Panc1 (cell line): ENCODE data around the gene BOD1. TPM values are rescaled to one million over a fixed set of nuclear protein-coding genes. Genes with fewer than 3 reads are reported as not detected.

ENCODE experiments used
- ATAC-seq: fragments of 200-7000 bp; cut with Tn5 transposase; 2 replicates; pipeline ENCODE4 v1.9.1; 2020; ENCODE audit warnings: mild to moderate bottlenecking, moderate library complexity
- BruUV-seq: library from RNA; stranded (reverse); fragments of 400-500 nt; replicated peaks from 2 replicates; lab custom pipeline; 2021; lab: Mats Ljungman, UMichigan
- CTCF ChIA-PET: fragments of 300-600 bp; sonication (Branson Sonifier 250); formaldehyde crosslinking; loops from one replicate; lab custom pipeline; 2022; ENCODE audit warnings: antibody characterized with exemption; lab: Charles Lee
- POLR2A ChIA-PET: fragments of 300-600 bp; sonication (Branson Sonifier 250); formaldehyde crosslinking; loops from one replicate; lab custom pipeline; 2022; ENCODE audit warnings: antibody characterized with exemption; lab: Charles Lee
- DNase-seq: peaks from one replicate; pipeline ENCODE4 v3.0.0-alpha.2; 2010; ENCODE audit warnings: low read depth, low spot score
- H3K27ac ChIP-seq: 2 replicates; pipeline ENCODE4 v1.5.1; 2011; ENCODE audit warnings: mild to moderate bottlenecking, low read length, inconsistent platforms
- H3K27me3 ChIP-seq: fragments of 200-500 bp; sonication (Bioruptor generic); 2 replicates; pipeline ENCODE4 v1.6.0; 2014; ENCODE audit warnings: low read length, inconsistent platforms; ENCODE audit not compliant: control insufficient read depth, insufficient read depth
- H3K36me3 ChIP-seq: fragments of 200-500 bp; sonication (Bioruptor generic); 2 replicates; pipeline ENCODE4 v1.5.1; 2014; ENCODE audit warnings: inconsistent platforms, mild to moderate bottlenecking, low read length, moderate library complexity; ENCODE audit not compliant: control insufficient read depth, insufficient read depth
- H3K4me1 ChIP-seq: 2 replicates; pipeline ENCODE4 v1.5.1; 2011; ENCODE audit warnings: inconsistent platforms, mild to moderate bottlenecking, low read length, moderate library complexity; ENCODE audit not compliant: control insufficient read depth, insufficient read depth
- H3K4me3 ChIP-seq, 2 experiments: 2 replicates each; pipeline ENCODE4 v1.5.1; 2011 to 2012; ENCODE audit warnings: low read depth in 2 of 2, low read length in 2 of 2, mild to moderate bottlenecking in 2 of 2, inconsistent platforms in 1 of 2, moderate library complexity in 1 of 2
- H3K9me3 ChIP-seq: fragments of 200-500 bp; sonication (Bioruptor generic); 2 replicates; pipeline ENCODE4 v1.5.1; 2014; ENCODE audit warnings: low read depth, mild to moderate bottlenecking, inconsistent platforms, low read length, moderate library complexity; ENCODE audit not compliant: control insufficient read depth, insufficient read depth
- POLR2AphosphoS5 ChIP-seq: IDR thresholded peaks from 2 replicates; pipeline ENCODE4 v1.6.1; 2012; ENCODE audit warnings: mild to moderate bottlenecking, low read depth, low read length, moderate library complexity
- REST ChIP-seq, 2 experiments: IDR thresholded peaks; 2 replicates each; pipeline ENCODE4 v1.6.1; 2011 to 2012; ENCODE audit warnings: low read depth in 2 of 2, control low read depth in 1 of 2, low read length in 1 of 2, mild to moderate bottlenecking in 1 of 2, moderate library complexity in 1 of 2; ENCODE audit not compliant: insufficient read depth in 1 of 2
- SIN3A ChIP-seq: IDR thresholded peaks from 2 replicates; pipeline ENCODE4 v1.6.1; 2012; ENCODE audit warnings: low read depth, mild to moderate bottlenecking, low read length, moderate library complexity, borderline replicate concordance; ENCODE audit not compliant: insufficient read depth
- TCF7L2 ChIP-seq: IDR thresholded peaks from 2 replicates; pipeline ENCODE4 v1.6.1; 2011; ENCODE audit warnings: mild to moderate bottlenecking, low read depth, low read length, inconsistent platforms
- in situ Hi-C: cut with HindIII; loops from 2 replicates; pipeline ENCODE4 v1.10.0; 2016; ENCODE audit warnings: low sequenced_read_pairs, low pct_unique_long_range_greater_than_20kb
- intact Hi-C: fragments of 100-400 bp; cut with micrococcal nuclease; formaldehyde crosslinking; loops from one replicate; pipeline ENCODE4 v1.10.0; 2022; ENCODE audit not compliant: unreplicated experiment
- total RNA-seq: library from RNA; stranded (reverse); gene quantifications from one replicate; pipeline ENCODE4 v1.2.1, GENCODE V29; 2021; ENCODE audit not compliant: unreplicated experiment
- TF ChIP-seq, protein P1 (sequence below): fragments of 450-650 bp; IDR thresholded peaks from 2 replicates; pipeline ENCODE4 v1.5.1; 2017; ENCODE audit warnings: mild to moderate bottlenecking

BOD1 gene
- total RNA-seq, 1 experiment from 2014 or later, result 86.1 TPM

DNA sequence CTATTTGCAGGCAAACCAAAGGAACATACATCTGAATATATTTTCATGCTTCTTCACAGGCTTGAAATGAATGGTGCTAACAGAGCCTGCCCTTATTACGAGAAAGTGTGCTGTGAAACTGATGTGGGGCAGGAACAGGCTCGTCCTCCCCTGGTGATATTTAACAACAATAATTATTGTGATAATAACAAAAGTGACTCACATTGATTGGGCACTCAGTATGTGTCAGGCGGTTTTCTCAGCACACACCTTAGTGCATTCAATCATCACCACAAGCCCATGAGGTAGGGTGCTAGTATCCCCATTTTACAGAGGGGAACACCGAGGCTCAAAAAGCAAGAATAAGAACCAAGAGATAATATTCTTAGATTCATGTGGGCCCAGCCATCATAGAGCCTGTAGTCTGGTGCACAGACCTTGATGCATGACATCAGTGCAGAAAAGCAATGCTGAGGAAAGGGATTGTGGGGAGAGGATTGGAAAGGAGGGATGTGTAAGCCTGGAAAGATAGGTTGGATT lies 18.1 kb upstream of the BOD1 start:
- ChIA-PET POLR2A (no interaction called here), CTCF (no interaction called here)
- DNase-seq, result no peak
- no peak overlapping the region for H3K27ac ChIP-seq
- H3K4me3 ChIP-seq, result no peak overlapping the region
- ATAC-seq, result no peak
- H3K4me1 ChIP-seq, result no peaks in the 10 kb centered on the region
- in situ Hi-C loops, result no loop called here
- no TSS peak for BruUV-seq
- TF ChIP-seq REST (IDR thresholded peaks at IDR 0.05; ENCODE audit: insufficient read depth in 1 of 2, low read depth in 2 of 2, low read length in 1 of 2) (no peak), SIN3A (no peak)
- TF ChIP-seq, protein P1, sequence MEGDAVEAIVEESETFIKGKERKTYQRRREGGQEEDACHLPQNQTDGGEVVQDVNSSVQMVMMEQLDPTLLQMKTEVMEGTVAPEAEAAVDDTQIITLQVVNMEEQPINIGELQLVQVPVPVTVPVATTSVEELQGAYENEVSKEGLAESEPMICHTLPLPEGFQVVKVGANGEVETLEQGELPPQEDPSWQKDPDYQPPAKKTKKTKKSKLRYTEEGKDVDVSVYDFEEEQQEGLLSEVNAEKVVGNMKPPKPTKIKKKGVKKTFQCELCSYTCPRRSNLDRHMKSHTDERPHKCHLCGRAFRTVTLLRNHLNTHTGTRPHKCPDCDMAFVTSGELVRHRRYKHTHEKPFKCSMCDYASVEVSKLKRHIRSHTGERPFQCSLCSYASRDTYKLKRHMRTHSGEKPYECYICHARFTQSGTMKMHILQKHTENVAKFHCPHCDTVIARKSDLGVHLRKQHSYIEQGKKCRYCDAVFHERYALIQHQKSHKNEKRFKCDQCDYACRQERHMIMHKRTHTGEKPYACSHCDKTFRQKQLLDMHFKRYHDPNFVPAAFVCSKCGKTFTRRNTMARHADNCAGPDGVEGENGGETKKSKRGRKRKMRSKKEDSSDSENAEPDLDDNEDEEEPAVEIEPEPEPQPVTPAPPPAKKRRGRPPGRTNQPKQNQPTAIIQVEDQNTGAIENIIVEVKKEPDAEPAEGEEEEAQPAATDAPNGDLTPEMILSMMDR, result no peak
- intact Hi-C loops, result no loop called here
- H3K9me3 ChIP-seq, result no peaks in the 10 kb centered on the region
- H3K27me3 ChIP-seq, result no peaks in the 10 kb centered on the region
- H3K36me3 ChIP-seq, result no peaks in the 10 kb centered on the region

- no peak overlapping the region for H3K4me3 ChIP-seq
- no peak for DNase-seq
- ATAC-seq, result no peak
- H3K27ac ChIP-seq, result no peak overlapping the region
- no peaks in the 10 kb centered on the region for H3K4me1 ChIP-seq
- no peak for TF ChIP-seq SIN3A
- TF ChIP-seq, protein P1, result no peak
- no peak for TF ChIP-seq POLR2AphosphoS5
- no peak for TF ChIP-seq REST (IDR thresholded peaks at IDR 0.05; ENCODE audit: insufficient read depth in 1 of 2, low read depth in 2 of 2, low read length in 1 of 2)
- TF ChIP-seq TCF7L2, result no peak
- no TSS peak for BruUV-seq
- no peaks in the 10 kb centered on the region for H3K27me3 ChIP-seq
- in situ Hi-C loops, result no loop called here
- ChIA-PET CTCF (no interaction called here), POLR2A (no interaction called here)
- no peaks in the 10 kb centered on the region for H3K9me3 ChIP-seq
- H3K36me3 ChIP-seq, result no peaks in the 10 kb centered on the region
- intact Hi-C loops, result no loop called here
Measured at GRCh38 chr5:173633304-173633703, 16.9 kb upstream of the BOD1 start.
